IPS-15b (cell line): Measurements from ENCODE around the gene MSI2.

Experiments
- H3K27me3 ChIP-seq: one replicate; pipeline ENCODE4 v1.6.1; 2013; ENCODE audit warnings: low read length; ENCODE audit not compliant: control insufficient read depth, insufficient read depth
- H3K36me3 ChIP-seq: one replicate; pipeline ENCODE4 v1.6.1; 2013; ENCODE audit warnings: low read length; ENCODE audit not compliant: control insufficient read depth, insufficient read depth
- H3K4me1 ChIP-seq: one replicate; pipeline ENCODE4 v1.6.1; 2013; ENCODE audit warnings: mild to moderate bottlenecking, low read length; ENCODE audit not compliant: control insufficient read depth, insufficient read depth
- H3K4me3 ChIP-seq: one replicate; pipeline ENCODE4 v1.5.1; 2013; ENCODE audit warnings: low read depth, low read length
- H3K9ac ChIP-seq: one replicate; pipeline ENCODE4 v1.6.1; 2013; ENCODE audit warnings: low read depth, mild to moderate bottlenecking, low read length
- H3K9me3 ChIP-seq: one replicate; pipeline ENCODE4 v1.6.1; 2013; ENCODE audit warnings: mild to moderate bottlenecking, low read length; ENCODE audit not compliant: control insufficient read depth, insufficient read depth

MSI2 gene

DNA sequence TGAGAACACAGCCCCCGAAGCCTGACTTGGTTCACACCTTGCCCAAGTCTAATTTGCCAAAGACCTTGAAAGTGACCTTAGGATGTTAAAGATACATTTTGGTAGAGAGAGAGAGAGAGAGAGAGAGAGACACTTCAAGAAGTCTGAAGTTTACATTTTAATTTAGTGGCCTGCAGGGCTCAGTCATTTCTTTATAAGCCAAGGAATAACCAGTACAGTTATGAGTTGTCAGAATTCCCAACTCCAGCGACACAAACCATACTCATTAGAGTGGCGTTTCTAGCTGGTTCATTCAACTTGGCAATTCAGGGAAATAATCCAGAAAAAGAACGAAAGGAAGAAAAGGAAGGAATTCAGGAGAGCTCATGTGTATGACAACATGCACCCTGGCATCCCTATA, 284.7 kb downstream of the MSI2 start:
- Histone ChIP-seq H3K36me3 (no peaks in the 10 kb centered on the region), H3K9ac (no peak overlapping the region), H3K4me1 (peaks cover 9% of the 10 kb centered on the region), H3K4me3 (no peak overlapping the region), H3K27me3 (no peaks in the 10 kb centered on the region), H3K9me3 (no peaks in the 10 kb centered on the region)

DNA sequence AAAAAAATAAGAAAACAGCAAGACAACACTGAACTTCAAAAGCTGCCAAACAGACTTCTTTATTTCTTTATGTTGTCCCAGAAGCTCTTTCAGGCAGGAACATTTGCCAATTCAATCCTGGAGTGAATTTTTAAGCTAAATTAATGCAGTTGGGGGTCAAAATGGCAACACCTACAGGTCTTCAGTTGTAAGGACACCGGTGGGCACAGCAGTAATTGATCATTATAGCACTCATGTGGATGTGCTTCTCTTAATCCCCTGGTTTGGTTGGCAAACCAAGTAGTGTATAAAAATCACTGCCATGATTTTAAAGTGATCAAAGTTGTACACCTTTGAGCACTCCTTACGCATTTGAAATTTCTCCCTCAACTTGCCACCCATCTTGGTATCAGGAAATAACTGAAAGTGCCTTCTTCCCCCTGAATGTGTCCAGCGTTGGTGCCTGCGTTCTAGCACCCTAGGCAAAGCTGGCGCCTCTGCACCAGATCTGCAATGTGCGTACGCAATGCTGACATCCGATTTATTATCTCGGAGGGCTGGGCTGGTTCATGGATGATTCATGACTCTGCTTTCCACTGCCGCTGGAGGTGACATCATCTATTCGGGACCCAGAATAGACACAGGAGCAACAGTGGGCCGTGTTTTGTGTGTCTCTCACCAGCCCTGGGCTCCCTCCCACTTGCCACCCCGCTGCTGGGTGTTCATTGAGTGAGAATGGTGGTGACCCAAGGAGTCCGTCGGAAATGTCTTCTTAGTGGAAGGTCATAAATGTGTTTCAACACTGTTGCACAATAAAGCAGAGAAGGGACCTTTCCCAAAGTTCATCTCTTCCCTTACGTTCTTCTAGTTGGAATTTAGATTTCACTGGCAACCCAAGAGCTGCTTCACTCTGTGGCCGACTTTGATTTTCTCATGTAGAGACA, 285.4 kb downstream of the MSI2 start:
- H3K27me3 ChIP-seq, result no peaks in the 10 kb centered on the region
- peaks cover 9% of the 10 kb centered on the region for H3K4me1 ChIP-seq
- no peaks in the 10 kb centered on the region for H3K36me3 ChIP-seq
- no peaks in the 10 kb centered on the region for H3K9me3 ChIP-seq
- no peak overlapping the region for H3K4me3 ChIP-seq
- no peak overlapping the region for H3K9ac ChIP-seq

DNA sequence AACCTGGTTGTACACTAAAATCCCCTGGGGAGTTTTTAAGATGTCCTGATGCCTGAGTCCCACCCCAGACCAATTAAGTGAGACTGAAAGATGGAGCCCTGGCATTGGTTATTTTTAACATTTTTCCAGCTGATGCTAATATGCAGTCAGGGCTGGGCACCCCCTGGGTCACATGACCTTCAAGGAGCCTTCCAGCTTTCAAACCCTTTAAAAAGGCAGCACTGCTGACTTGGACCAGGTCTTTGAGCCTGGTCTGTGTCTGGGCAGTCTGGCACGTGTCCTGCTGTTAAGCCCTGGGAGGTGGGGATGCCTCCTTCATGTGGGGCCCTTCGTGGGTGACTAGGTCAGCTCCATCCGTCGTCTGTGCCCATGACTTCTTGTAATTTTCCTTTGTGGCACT, 286.2 kb downstream of the MSI2 start:
- H3K36me3 ChIP-seq, result no peaks in the 10 kb centered on the region
- H3K9ac ChIP-seq, result no peak overlapping the region
- H3K4me1 ChIP-seq, result peaks cover 9% of the 10 kb centered on the region
- H3K27me3 ChIP-seq, result no peaks in the 10 kb centered on the region
- no peak overlapping the region for H3K4me3 ChIP-seq
- no peaks in the 10 kb centered on the region for H3K9me3 ChIP-seq

DNA sequence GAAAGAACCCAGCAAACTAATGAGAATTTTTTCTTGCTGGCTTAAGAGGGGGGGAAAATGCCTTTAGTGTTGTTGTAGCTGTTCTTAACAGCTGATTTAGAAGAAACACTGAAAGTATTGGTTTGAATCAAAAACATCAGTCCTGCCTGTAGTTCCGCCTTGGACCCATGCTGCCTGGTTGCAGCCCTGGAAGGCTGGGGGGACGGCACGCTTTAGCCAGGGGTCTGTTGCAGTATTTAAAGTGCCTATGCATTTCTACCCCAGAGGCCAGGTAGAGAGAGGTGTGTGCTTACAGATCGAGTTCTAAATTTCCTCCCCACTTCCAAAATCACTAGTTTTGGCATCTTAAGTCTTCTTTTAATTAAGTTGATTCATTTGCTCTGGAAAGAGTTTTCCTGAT, 286.9 kb downstream of the MSI2 start:
- H3K9me3 ChIP-seq, result no peaks in the 10 kb centered on the region
- no peak overlapping the region for H3K4me3 ChIP-seq
- H3K27me3 ChIP-seq, result no peaks in the 10 kb centered on the region
- no peak overlapping the region for H3K9ac ChIP-seq
- H3K4me1 ChIP-seq, result peaks cover 14% of the 10 kb centered on the region
- no peaks in the 10 kb centered on the region for H3K36me3 ChIP-seq

DNA sequence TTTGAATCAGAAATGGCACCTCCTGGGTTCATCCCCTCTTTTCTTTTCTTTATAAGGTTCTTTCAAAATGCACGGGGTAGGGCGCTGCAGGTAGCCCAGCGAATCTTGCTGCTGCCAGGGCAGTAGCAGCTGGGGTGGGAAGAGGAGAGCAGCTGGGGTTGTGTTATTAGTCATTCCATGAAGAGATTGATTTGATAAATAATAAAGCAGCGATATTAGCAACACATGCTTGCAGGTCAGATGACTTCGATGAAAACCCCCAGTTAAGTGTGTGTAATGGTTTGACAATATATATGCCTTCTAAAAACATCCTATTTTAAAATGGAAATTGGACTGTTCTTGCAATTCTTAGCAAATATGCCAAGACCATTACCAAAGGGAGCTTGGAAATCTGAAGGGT, 288.1 kb downstream of the MSI2 start:
- H3K4me1 ChIP-seq, result peaks cover 18% of the 10 kb centered on the region
- H3K27me3 ChIP-seq, result no peaks in the 10 kb centered on the region
- no peaks in the 10 kb centered on the region for H3K9me3 ChIP-seq
- no peak overlapping the region for H3K9ac ChIP-seq
- H3K36me3 ChIP-seq, result no peaks in the 10 kb centered on the region
- H3K4me3 ChIP-seq, result no peak overlapping the region

DNA sequence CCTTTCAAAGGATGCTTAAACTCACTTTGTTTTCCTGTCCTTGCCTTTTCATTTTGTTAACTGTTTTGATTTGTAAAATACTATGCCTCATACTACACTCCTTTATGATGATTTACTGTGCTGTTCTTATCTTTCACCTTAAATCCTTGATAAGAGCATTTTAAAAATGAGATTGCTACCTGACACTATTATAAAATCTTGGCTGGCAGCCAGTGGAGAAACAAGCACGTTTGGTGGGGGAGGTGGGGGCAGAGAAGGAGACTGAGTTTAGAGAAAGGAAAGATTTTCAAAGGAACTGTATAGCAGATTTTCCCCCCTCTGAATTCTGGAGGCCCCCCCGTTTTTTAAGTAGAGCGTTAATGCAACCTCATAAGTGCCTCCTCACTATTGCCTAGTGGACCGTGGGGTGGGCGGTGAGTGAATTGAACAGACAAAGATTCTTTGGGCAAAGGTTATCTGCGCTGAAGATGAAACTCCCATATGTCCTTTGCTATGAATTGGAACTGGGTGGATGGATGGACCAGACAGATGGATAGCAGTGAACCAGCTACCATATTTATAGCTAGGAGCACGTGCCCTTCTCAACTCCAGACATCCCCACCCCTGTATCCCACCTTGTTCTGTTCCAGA, 288.6 kb downstream of the MSI2 start:
- H3K9me3 ChIP-seq, result no peaks in the 10 kb centered on the region
- peaks cover 23% of the 10 kb centered on the region for H3K4me1 ChIP-seq
- no peaks in the 10 kb centered on the region for H3K27me3 ChIP-seq
- no peak overlapping the region for H3K9ac ChIP-seq
- H3K4me3 ChIP-seq, result no peak overlapping the region
- H3K36me3 ChIP-seq, result no peaks in the 10 kb centered on the region

DNA sequence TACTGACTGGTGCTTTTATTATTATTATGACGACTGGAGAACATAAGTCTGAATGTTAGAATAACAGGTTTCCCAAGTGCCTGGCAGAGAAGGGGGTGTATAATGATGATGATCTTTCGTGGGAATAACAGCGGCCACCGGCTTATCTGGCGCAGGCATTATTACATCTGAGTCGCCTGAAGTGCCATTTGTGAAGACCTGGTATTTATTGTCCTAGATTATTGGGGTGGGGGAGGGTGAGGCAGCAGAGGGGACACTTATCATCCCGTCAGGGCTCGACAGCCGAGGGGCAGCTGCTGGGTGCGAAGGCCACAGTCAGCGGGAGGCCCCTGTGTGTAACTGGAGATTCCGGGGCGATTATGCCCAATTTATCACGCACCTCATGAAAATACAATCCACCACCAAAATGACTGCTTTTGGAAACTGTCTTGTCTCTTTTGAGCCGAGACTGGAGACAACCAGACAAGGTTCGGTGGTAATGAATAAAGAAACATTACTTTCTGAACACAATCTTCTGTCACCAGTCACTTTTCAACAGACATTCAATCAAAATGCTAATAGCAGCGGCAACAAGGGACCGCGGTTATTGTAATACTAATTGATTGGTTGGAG, 289.5 kb downstream of the MSI2 start:
- no peaks in the 10 kb centered on the region for H3K27me3 ChIP-seq
- peaks cover 31% of the 10 kb centered on the region for H3K4me1 ChIP-seq
- H3K9me3 ChIP-seq, result no peaks in the 10 kb centered on the region
- no peak overlapping the region for H3K9ac ChIP-seq
- H3K4me3 ChIP-seq, result no peak overlapping the region
- H3K36me3 ChIP-seq, result no peaks in the 10 kb centered on the region

DNA sequence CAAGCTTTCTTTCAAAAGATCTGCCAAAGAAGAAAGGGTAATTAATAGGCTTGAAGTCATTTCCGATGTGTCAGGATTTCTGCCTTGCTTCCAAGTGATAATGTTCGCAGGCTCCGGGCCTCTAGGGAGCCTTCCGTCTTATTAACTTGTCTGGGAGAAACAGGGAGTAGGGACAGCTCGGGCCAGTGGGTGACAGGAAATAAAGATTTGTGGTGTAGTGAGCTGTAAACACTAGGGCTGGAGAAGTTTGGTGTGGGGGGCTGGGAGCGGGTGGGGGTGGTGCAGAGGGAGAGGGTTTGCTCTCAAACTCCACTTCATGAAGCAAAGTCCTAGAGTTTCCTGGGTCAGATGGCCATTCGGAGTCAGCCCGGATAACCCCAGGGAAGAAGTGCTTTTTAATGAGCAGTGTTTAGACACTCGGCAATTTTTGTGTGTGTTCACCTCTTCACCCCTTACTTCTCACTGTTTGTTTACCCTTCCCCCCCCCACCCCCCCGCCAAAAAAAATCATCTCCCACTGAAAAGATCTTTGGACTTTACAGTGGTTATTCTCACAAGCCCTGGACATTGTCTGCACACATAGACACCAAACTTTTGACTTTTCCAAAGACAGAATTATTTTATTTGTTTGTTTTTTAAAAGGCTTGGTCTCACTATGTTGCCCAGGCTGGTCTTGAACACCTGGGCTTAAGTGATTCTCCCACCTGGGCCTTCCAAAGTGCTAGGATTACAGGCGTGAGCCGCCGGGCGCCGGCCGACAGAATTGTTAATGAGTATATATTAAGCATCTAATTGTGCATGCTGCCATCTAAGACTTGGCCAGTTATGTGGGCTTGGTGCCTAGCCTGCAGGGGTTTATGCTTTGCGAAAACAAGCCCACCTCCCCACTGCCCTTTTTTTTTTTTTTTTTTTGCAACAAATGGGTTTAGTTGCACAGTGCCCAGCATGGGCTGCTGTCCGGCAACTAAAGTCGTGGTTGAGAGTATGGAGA, 292.4 kb downstream of the MSI2 start:
- Histone ChIP-seq H3K9me3 (no peaks in the 10 kb centered on the region), H3K4me1 (peaks cover 48% of the 10 kb centered on the region), H3K4me3 (no peak overlapping the region), H3K36me3 (no peaks in the 10 kb centered on the region), H3K9ac (no peak overlapping the region), H3K27me3 (no peaks in the 10 kb centered on the region)

DNA sequence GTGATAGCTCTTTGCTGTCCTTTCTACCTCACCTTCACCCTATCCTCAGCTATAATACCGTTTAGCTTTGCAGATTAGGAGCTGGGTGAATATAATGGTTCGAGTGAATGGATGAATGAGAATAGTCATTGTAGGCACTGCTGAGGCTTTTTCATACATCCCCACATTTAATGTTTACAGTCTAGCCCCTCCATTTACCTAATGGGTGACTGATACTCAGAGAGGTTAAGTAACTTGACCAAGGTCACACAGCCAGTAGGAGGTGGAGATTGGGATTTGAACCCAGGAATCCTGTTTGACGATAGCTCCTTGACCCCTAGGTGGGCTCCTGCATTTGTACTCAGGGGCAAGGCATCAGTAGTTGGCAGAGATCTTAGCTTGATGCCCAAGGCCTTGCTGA, 293.1 kb downstream of the MSI2 start:
- Histone ChIP-seq H3K9ac (no peak overlapping the region), H3K4me3 (no peak overlapping the region), H3K9me3 (no peaks in the 10 kb centered on the region), H3K27me3 (no peaks in the 10 kb centered on the region), H3K36me3 (no peaks in the 10 kb centered on the region), H3K4me1 (peaks cover 55% of the 10 kb centered on the region)

DNA sequence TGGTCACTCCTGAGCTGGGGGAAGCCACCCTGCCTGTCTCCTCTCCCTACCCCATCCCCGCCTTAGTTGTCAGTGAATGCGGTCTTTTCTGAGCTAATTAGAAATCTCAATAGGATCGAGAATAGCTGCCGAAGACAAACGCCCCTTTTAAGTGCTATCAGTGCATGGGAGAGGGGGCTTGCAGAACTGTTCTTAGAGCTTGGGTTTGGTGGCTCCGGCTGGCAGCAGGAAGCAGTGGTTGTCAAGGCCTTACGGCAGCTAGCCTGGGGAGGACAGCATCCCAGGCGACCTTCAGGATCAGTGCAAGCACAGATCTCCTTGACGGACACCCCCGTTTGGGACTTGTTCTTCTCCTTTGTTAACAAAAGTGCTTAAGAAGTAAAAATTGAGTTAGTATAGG, 293.7 kb downstream of the MSI2 start:
- H3K36me3 ChIP-seq, result no peaks in the 10 kb centered on the region
- no peaks in the 10 kb centered on the region for H3K9me3 ChIP-seq
- peaks cover 56% of the 10 kb centered on the region for H3K4me1 ChIP-seq
- no peaks in the 10 kb centered on the region for H3K27me3 ChIP-seq
- no peak overlapping the region for H3K4me3 ChIP-seq
- H3K9ac ChIP-seq, result no peak overlapping the region

DNA sequence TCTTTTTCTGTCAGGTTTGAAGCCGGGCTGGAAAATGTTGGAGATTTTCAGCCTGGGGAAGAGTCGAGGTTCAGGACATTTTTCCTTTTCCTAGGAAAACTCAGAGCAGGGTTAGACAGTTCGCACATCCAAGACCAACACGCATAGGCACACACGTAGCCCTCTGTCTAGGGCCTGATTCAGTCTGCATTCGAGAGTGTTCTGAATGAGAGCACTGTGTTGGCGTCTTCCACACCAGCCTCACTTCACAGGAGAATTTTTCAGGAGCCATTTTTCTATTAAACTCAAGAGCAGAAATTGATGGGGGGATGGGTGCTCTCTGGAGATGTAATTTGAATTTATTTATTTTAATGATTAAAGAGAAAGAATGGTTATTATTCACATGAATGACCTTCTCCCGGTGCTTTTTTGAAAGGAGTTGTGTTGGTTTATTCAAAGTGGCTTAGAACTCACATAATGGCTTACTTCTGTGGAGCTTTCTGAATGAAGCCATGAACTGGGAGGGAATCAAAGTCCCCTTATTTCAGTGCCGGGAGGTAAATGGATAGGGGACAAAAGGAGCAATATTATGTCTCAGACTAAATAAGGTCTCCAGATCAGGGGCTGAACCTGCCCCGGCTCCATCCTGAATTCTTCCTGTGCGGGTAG, 294.5 kb downstream of the MSI2 start:
- no peaks in the 10 kb centered on the region for H3K36me3 ChIP-seq
- H3K27me3 ChIP-seq, result no peaks in the 10 kb centered on the region
- no peak overlapping the region for H3K9ac ChIP-seq
- no peaks in the 10 kb centered on the region for H3K9me3 ChIP-seq
- peaks cover 52% of the 10 kb centered on the region for H3K4me1 ChIP-seq
- H3K4me3 ChIP-seq, result no peak overlapping the region
